ENCODE data around the gene UBE2S.

Gene UBE2S

GRCh38 chr19:55385724-55386492 is 21.7 kb downstream of the UBE2S start, which contains the start of gene RPL28:
Gene RPL28, plus strand, starts transcription at chr19:55385932. Its CDS starts 426 bp downstream, at chr19:55386358.
- H3K4me1 ChIP-seq (ENCODE audit: insufficient read depth, insufficient read length), result peaks cover 31% of the 10 kb centered on the region
- no peaks in the 10 kb centered on the region for H3K9me3 ChIP-seq (ENCODE audit: insufficient read depth, low read length)
- H3K27me3 ChIP-seq (ENCODE audit: insufficient read depth, insufficient read length), result peaks cover 12% of the 10 kb centered on the region
- peak; percentile 92 for DNase-seq (ENCODE audit: low read depth, low spot score)
- H3K9ac ChIP-seq (ENCODE audit: insufficient read length, low read depth), result peak within 1 kb of the TSS; percentile 99
- peaks cover 50% of the 10 kb centered on the region for H3K36me3 ChIP-seq (ENCODE audit: insufficient read depth, insufficient read length, low read length)
- H3K4me3 ChIP-seq (ENCODE audit: insufficient read length, low read depth), result peak within 1 kb of the TSS; percentile 97
- TF ChIP-seq ZNF274 (IDR thresholded peaks at IDR 0.05; ENCODE audit: low read depth, low read length) (no peak), YY1 (IDR thresholded peaks at IDR 0.05; ENCODE audit: insufficient read depth, insufficient read length) (no peak), SUZ12 (IDR thresholded peaks at IDR 0.05; ENCODE audit: extremely low read depth, insufficient read depth, insufficient read length) (no peak)

- Histone ChIP-seq H3K9me3 (ENCODE audit: insufficient read depth, low read length) (no peaks in the 10 kb centered on the region), H3K36me3 (ENCODE audit: insufficient read depth, insufficient read length, low read length) (peaks cover 42% of the 10 kb centered on the region), H3K4me1 (ENCODE audit: insufficient read depth, insufficient read length) (peaks cover 31% of the 10 kb centered on the region), H3K27me3 (ENCODE audit: insufficient read depth, insufficient read length) (peaks cover 12% of the 10 kb centered on the region), H3K9ac (ENCODE audit: insufficient read length, low read depth) (peak overlapping the region; percentile 99), H3K4me3 (ENCODE audit: insufficient read length, low read depth) (peak overlapping the region; percentile 97)
- peak; percentile 82 for DNase-seq (ENCODE audit: low read depth, low spot score)
- TF ChIP-seq ZNF274 (IDR thresholded peaks at IDR 0.05; ENCODE audit: low read depth, low read length) (no peak), SUZ12 (IDR thresholded peaks at IDR 0.05; ENCODE audit: extremely low read depth, insufficient read depth, insufficient read length) (no peak), YY1 (IDR thresholded peaks at IDR 0.05; ENCODE audit: insufficient read depth, insufficient read length) (no peak)
Observed at GRCh38 chr19:55384920-55385723, 22.5 kb downstream of the UBE2S start.

GRCh38 chr19:55384131-55384919 is 23.3 kb downstream of the UBE2S start, which contains the start of gene TMEM238:
Gene TMEM238, minus strand, starts transcription at chr19:55384292. Its CDS starts 33 bp downstream, at chr19:55384259.
- H3K4me1 ChIP-seq (ENCODE audit: insufficient read depth, insufficient read length), result peaks cover 24% of the 10 kb centered on the region

DNA sequence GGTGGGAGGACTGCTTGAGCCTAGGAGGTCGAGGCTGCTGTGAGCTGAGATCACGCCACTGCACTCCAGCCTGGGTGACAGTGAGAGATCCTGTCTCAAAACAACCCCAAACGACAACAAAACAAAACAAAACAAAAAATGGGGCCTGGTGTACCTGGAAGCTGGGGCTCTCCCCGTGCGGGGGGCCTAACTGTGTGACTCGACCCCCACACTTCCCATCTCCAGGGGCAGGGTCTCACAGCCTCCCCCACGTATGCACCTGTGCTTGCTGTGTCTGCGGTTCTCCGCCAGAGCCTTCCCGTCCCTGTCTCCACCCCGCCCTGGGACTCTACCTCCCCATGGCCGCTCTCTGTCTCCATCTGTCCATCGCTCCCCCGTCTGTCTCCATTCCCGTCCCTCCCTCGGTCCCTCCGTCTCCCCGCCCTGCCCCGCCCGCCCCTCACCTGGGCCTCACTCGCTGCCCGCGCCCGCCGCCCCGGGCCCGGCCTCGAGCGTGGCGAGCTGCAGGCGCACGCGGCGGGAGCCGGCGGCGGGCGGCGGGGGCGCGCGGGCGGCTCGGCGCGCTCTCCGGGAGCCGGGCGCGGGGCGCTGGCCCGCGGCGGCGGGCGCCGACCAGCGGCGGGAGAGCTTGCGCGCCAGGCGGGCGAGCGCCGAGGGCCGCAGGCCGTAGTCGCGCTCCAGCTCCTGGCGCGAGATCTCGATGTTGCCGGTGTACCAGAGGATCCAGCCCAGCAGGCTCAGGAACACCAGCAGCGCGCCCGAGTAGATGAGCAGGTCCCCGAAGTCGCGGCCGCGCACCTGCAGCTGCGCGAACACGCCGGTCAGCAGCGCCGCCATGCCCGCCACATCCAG is 24.1 kb downstream of the UBE2S start:
- TF ChIP-seq YY1 (IDR thresholded peaks at IDR 0.05; ENCODE audit: insufficient read depth, insufficient read length) (no peak), SUZ12 (IDR thresholded peaks at IDR 0.05; ENCODE audit: extremely low read depth, insufficient read depth, insufficient read length) (no peak), ZNF274 (IDR thresholded peaks at IDR 0.05; ENCODE audit: low read depth, low read length) (no peak)
- Histone ChIP-seq H3K27me3 (ENCODE audit: insufficient read depth, insufficient read length) (peaks cover 12% of the 10 kb centered on the region), H3K4me1 (ENCODE audit: insufficient read depth, insufficient read length) (peaks cover 16% of the 10 kb centered on the region), H3K9me3 (ENCODE audit: insufficient read depth, low read length) (no peaks in the 10 kb centered on the region), H3K9ac (ENCODE audit: insufficient read length, low read depth) (peak overlapping the region; percentile 99), H3K36me3 (ENCODE audit: insufficient read depth, insufficient read length, low read length) (peaks cover 26% of the 10 kb centered on the region), H3K4me3 (ENCODE audit: insufficient read length, low read depth) (peak overlapping the region; percentile 97)
- DNase-seq (ENCODE audit: low read depth, low spot score), result no peak

More at GRCh38 chr19:55384131-55384919, 23.3 kb downstream of the UBE2S start, which contains the start of gene TMEM238:
- peaks cover 34% of the 10 kb centered on the region for H3K36me3 ChIP-seq (ENCODE audit: insufficient read depth, insufficient read length, low read length)
- peaks cover 12% of the 10 kb centered on the region for H3K27me3 ChIP-seq (ENCODE audit: insufficient read depth, insufficient read length)
- peak within 1 kb of the TSS; percentile 99 for H3K9ac ChIP-seq (ENCODE audit: insufficient read length, low read depth)
- H3K9me3 ChIP-seq (ENCODE audit: insufficient read depth, low read length), result no peaks in the 10 kb centered on the region
- TF ChIP-seq ZNF274 (IDR thresholded peaks at IDR 0.05; ENCODE audit: low read depth, low read length), result no peak
- no peak for TF ChIP-seq YY1 (IDR thresholded peaks at IDR 0.05; ENCODE audit: insufficient read depth, insufficient read length)
- TF ChIP-seq SUZ12 (IDR thresholded peaks at IDR 0.05; ENCODE audit: extremely low read depth, insufficient read depth, insufficient read length), result no peak
- DNase-seq (ENCODE audit: low read depth, low spot score), result no peak
- H3K4me3 ChIP-seq (ENCODE audit: insufficient read length, low read depth), result peak within 1 kb of the TSS; percentile 97

DNA sequence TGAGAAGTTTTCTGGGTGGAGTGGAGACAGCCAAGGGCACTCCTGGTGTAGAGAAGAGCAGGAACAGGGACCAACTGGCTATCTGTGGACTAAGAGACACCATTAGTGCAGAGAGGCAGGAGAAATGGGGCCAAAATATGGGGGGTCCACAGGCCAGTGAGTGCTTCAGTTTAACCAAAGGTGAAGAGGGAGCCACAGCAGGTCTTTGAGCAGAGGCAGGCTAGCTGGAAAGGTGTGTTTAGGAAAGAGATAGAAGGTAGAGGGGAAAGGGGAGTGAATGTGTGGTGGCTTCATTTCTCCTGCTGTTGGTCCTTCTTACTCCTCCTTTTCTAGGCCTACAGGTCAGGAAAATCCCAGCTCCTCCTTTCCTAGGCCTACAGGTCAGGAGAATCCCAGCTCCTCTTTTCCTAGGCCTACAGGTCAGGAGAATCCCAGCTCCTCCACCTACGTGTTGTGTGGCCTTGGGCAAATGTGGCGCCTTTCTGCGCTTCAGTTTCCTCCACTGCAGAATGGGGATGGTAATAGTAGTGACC is 25.0 kb downstream of the UBE2S start:
- H3K9ac ChIP-seq (ENCODE audit: insufficient read length, low read depth), result peak overlapping the region; percentile 83
- peaks cover 12% of the 10 kb centered on the region for H3K27me3 ChIP-seq (ENCODE audit: insufficient read depth, insufficient read length)
- peaks cover 17% of the 10 kb centered on the region for H3K36me3 ChIP-seq (ENCODE audit: insufficient read depth, insufficient read length, low read length)
- peaks cover 8% of the 10 kb centered on the region for H3K4me1 ChIP-seq (ENCODE audit: insufficient read depth, insufficient read length)
- H3K4me3 ChIP-seq (ENCODE audit: insufficient read length, low read depth), result no peak overlapping the region
- no peaks in the 10 kb centered on the region for H3K9me3 ChIP-seq (ENCODE audit: insufficient read depth, low read length)
- DNase-seq (ENCODE audit: low read depth, low spot score), result no peak
- TF ChIP-seq SUZ12 (IDR thresholded peaks at IDR 0.05; ENCODE audit: extremely low read depth, insufficient read depth, insufficient read length), result no peak
- no peak for TF ChIP-seq ZNF274 (IDR thresholded peaks at IDR 0.05; ENCODE audit: low read depth, low read length)
- no peak for TF ChIP-seq YY1 (IDR thresholded peaks at IDR 0.05; ENCODE audit: insufficient read depth, insufficient read length)

DNA sequence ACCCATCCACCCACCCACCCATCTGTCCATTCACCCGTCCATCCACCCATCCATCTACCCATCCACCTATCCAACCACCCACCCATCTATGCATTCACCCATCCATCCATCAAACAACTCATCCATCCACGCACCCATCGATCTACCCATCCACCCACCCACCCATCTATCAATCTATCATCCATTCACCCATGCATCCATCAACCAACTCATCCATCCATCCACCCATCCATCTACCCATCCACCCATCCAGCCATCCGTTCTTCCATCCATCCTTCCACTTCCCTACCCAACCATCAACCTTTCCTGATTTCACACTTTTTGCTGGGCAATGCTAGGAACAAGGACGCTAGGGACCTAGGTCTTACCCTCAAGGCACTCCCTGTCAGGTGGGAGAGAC is 25.6 kb downstream of the UBE2S start:
- TF ChIP-seq SUZ12 (IDR thresholded peaks at IDR 0.05; ENCODE audit: extremely low read depth, insufficient read depth, insufficient read length) (no peak), YY1 (IDR thresholded peaks at IDR 0.05; ENCODE audit: insufficient read depth, insufficient read length) (no peak), ZNF274 (IDR thresholded peaks at IDR 0.05; ENCODE audit: low read depth, low read length) (no peak)
- no peak overlapping the region for H3K9ac ChIP-seq (ENCODE audit: insufficient read length, low read depth)
- DNase-seq (ENCODE audit: low read depth, low spot score), result no peak
- peaks cover 11% of the 10 kb centered on the region for H3K36me3 ChIP-seq (ENCODE audit: insufficient read depth, insufficient read length, low read length)
- peaks cover 12% of the 10 kb centered on the region for H3K27me3 ChIP-seq (ENCODE audit: insufficient read depth, insufficient read length)
- H3K9me3 ChIP-seq (ENCODE audit: insufficient read depth, low read length), result no peaks in the 10 kb centered on the region
- H3K4me1 ChIP-seq (ENCODE audit: insufficient read depth, insufficient read length), result peaks cover 7% of the 10 kb centered on the region
- H3K4me3 ChIP-seq (ENCODE audit: insufficient read length, low read depth), result no peak overlapping the region

All from NT2/D1 (cell line).